Posterior vena cava (tissue), 2 donors: ENCODE results near the gene ACSM6. TPM values are rescaled to one million over a fixed set of nuclear protein-coding genes. Genes with fewer than 3 reads are reported as not detected.

Experiments
- total RNA-seq, 2 donors: library from RNA; stranded (reverse); fragmentation: NEBNext Ultra II Directional; extraction: Animal tissue kit (Norgen Biotek cat#: 25700); gene quantifications; one replicate each; pipeline ENCODE4 v1.2.1, GENCODE V29; 2021
- donor health status: DM: yes; HTN: yes; CAD: no.
- donor health status: DM: yes; HTN: yes; CAD: no.

The ACSM6 gene
- total RNA-seq, 2 donors from 2014 or later: not detected

Other genes with a start within 250 kb of the ACSM6 start
- gene CYP2C8, start 124.7 kb upstream of the ACSM6 start, total RNA-seq: under 1 TPM; 0.32 to 0.57 TPM
- gene PDLIM1, start 96.8 kb downstream of the ACSM6 start, total RNA-seq: 100 to 1,000 TPM; 133 to 134 TPM